Measurements from ENCODE around the gene RPS15.

- TF ChIP-seq FOSL1 (IDR thresholded peaks at IDR 0.05; ENCODE audit: low read depth) (no peak), CTCF (IDR thresholded peaks at IDR 0.05 in 2 of 3, conservative IDR thresholded peaks at IDR 0.05 in 1 of 3; ENCODE audit: borderline replicate concordance in 1 of 3, insufficient read depth in 1 of 3, low read depth in 2 of 3, low read length in 2 of 3) (no peak), POLR2AphosphoS5 (IDR thresholded peaks at IDR 0.05; ENCODE audit: low read depth, low read length) (no peak), POLR2A (IDR thresholded peaks at IDR 0.05; ENCODE audit: borderline replicate concordance, extremely low read depth, insufficient read depth, insufficient read length) (no peak), JUND (IDR thresholded peaks at IDR 0.05) (no peak), EZH2 (IDR thresholded peaks at IDR 0.05) (no peak)
Measured at GRCh38 chr19:1455002-1455335, 16.8 kb downstream of the RPS15 start.
